NB4 (cell line): ENCODE data around the gene SFTA2.

ENCODE experiments used
- DNase-seq: peaks from one replicate; pipeline ENCODE4 v3.0.0; 2010; ENCODE audit warnings: low read depth
- H3K4me3 ChIP-seq: one replicate; pipeline ENCODE4 v1.5.1; 2011; ENCODE audit warnings: mild to moderate bottlenecking, low read depth, low read length, moderate library complexity
- CTCF ChIP-seq: IDR thresholded peaks from one replicate; pipeline ENCODE4 v1.5.1; 2012; ENCODE audit warnings: low read depth, low read length
- MAX ChIP-seq: IDR thresholded peaks from 2 replicates; pipeline ENCODE4 v1.6.1; 2011; ENCODE audit warnings: low read depth, low read length
- MYC ChIP-seq: IDR thresholded peaks from 2 replicates; pipeline ENCODE4 v1.6.1; 2011; ENCODE audit warnings: low read depth, low read length
- POLR2A ChIP-seq: IDR thresholded peaks from 2 replicates; pipeline ENCODE4 v1.6.1; 2011; ENCODE audit warnings: mild to moderate bottlenecking; ENCODE audit not compliant: insufficient read length; ENCODE audit errors: extremely low read depth

Gene SFTA2

DNA sequence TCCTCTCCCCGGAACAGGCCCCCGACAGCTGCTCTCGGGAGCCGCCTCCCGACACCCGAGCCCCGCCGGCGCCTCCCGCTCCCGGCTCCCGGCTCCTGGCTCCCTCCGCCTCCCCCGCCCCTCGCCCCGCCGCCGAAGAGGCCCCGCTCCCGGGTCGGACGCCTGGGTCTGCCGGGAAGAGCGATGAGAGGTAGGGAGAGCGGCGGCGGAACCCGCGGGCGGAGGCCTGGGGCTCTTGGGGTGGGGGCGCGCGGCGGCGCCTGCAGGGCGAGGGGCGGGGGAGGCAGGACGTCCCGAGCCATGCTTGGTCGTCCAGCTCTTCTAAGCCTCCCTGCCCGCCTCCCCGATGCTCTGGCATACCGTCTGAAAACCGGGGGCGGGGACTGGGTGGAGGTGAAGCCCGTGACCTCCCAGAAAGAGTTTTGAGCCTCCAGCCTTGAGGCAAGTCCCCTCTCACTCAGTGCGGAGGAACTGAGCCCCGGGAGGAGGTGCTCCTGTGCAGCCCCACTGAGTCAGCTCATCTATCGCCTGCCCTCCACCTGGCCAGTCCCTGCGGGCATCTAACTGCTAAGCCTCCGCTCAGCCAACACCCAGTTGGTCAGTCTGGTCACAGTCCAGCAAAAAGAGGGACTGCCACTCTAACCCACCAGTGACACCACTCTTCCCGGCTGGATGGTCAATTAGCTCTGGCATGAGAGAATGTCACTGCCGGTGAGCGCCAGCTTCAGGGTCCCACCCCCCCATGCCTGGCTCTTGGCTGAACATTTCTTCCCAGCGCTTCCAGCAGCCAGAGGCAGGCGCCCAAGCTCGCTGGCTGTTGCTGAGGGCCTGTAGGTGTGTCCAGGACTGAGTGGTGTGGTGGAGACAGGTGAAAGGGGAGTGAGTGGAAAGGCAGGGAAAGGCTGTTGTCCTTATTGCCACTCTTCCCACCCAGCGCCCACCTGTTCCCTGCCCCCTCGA lies 47.2 kb downstream of the SFTA2 start:
- no peak overlapping the region for H3K4me3 ChIP-seq
- no peak for TF ChIP-seq CTCF
- TF ChIP-seq MYC = no peak
- TF ChIP-seq MAX = no peak
- peak; percentile 28 for DNase-seq

GRCh38 chr6:30883685-30884520 lies 48.1 kb downstream of the SFTA2 start, which contains the start of gene DDR1:
DDR1 (plus strand) TSS chr6:30884519; CDS start chr6:30888730, 4,211 bp downstream.
- TF ChIP-seq CTCF (no peak), POLR2A (no peak), MYC (no peak), MAX (no peak)
- no peak within 1 kb of the TSS for H3K4me3 ChIP-seq
- DNase-seq = peak; percentile 51

GRCh38 chr6:30882759-30883684 lies 48.9 kb downstream of the SFTA2 start:
- H3K4me3 ChIP-seq = no peak overlapping the region
- TF ChIP-seq CTCF (no peak), POLR2A (no peak), MYC (no peak), MAX (no peak)
- no peak for DNase-seq

GRCh38 chr6:30882204-30882758 lies 49.7 kb downstream of the SFTA2 start:
- no peak for TF ChIP-seq MAX
- no peak for TF ChIP-seq CTCF
- no peak for TF ChIP-seq POLR2A
- TF ChIP-seq MYC = no peak
- DNase-seq = no peak
- H3K4me3 ChIP-seq = no peak overlapping the region
